NCI-H1930 (cell line): ENCODE data around the gene ATP2C2.
A peak's percentile ranks its signal among the peaks of the same experiment; 100 is the strongest.

Source experiments
- DNase-seq, 2 experiments: peaks; one replicate each; lab custom pipeline; 2025; lab: John Stamatoyannopoulos, UW

ATP2C2 gene

DNA sequence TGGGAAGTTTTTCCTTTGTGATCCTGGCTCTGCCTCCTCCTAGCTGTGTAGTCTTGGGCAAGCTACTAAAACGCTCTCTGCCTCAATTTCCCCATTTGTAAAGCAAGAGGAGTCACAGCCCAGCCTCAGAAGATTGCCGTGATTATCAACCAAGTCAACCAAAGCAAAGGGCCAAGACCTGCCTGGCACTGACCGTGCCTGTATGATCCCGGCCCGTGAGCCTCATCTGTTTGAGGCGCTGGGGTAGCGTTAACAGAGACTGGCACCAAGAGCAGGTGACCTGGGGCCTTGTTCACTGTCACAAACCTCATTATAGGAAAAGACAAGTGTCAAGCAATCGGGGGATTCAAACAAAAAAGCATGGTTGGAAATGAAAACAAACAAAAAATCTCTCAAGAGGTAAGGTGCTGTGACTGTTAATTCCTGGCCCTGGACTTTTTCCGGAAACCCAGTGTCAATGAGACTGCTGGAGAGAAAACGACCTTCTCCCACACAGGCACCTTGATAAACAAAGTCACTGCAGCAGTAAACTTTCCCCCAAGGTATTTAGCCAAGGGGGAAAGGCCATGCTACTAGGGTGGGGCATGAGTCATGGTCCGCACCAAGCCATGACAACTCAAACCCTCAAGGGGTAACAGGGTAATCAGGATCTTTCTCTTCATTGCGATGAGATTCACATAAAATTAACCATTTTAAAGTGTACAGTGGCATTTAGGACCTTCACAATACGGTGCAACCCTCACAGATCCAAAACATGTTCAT lies 130.7 kb downstream of the ATP2C2 start:
- DNase-seq, result no peak

DNA sequence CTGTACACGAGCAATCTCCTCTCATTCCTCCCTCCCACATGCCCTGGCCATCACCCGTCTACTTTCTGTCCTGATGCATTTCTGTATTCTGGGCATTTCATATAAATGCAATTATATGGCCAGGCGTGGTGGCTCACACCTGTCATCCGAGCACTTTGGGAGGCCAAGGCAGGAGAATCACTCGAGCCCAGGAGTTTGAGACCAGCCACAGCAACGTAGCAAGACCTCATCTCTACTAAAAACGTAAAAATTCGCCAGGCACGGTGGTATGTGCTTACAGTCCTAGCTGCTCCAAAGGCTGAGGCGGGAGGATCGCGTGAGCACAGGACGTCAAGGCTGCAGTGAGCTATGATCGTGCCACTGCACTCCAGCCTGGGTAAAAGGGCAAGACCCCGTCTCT lies 131.3 kb downstream of the ATP2C2 start:
- no peak for DNase-seq

DNA sequence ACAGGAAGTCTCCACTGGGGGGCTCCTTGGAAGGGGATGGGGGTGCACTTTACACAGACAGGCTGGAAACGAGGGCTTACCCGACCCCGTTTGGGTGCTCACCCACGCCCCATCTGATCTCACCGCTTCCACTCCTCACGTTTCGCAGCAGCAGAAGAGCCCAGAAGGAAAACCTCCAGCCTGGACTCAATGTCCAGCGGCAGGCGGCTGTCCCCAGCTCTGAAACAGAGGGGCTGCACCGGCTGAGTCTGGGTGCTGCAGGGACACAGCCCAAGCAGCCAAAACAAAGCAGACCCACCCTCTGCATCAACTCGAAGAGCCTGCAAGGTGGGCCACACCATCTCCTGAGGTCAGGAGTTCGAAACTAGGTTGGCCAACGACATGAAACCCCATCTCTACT lies 132.2 kb downstream of the ATP2C2 start:
- DNase-seq, result no peak

DNA sequence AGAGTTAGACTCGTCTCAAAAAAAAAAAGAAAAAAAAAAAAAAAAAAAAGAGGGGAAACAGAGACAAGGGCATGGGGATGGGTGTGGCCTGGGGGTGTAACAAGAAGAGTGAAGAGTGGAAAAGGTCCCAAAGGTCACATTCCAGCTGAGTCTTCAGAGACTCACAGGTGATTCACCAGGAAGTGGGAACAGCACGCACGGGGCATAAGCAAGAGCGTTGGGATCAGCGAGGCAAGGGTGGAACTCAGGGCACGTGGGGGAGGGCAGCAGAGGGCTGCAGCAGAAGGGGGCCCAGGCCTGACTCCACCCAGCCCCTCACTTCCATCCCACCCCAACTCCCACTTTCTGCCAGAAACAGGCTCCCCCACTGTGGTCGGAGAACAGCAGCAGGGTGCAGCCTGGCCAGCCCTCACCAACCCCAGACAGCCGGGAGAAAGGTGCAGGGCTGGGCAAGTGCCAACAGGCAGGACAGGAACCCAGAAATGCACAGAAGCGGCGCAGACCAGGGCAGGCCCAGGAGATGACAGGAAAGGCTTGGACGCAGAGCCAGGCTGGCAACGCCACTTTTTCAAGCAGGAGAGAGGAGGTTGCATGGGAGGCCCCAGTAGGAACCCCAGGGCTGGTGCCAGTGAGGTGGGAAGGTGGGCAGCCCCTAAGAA lies 132.9 kb downstream of the ATP2C2 start:
- no peak for DNase-seq

DNA sequence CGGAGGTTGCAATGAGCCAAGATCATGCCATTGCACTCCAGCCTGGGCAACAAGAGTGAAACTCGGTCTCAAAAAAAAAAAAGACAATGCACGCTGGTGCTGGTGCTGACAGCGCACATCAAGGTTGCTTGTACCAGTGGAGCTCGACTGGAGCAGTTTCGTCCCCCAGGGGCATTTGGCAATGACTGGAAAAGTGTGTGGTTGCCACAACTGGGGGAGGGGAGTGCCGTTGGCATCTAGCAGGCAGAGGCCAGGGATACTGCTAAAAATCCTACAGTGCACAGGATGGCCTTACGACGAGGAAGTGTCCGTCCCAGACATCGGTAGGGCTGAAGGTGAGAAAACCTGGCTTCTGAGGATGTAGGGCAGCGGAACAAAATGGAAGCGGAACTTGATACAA lies 133.7 kb downstream of the ATP2C2 start:
- no peak for DNase-seq

DNA sequence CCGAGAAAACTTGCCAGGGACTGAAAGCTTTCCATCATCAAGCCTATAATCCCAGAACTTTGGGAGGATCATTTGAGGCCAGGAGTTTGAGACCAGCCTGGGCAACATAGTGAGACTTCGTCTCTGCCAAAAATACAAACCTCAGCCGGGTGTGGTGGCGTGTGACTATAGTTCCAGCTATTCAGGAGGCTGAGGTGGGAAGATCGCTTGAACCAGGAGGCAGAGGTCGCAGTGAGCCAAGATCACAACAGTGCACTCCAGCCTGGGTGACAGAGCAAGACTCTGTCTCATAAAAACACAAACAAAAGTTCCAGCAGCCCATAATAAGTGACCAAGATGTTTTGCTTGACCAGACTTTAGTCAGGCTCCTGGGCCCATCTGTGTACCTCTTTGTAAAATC lies 134.2 kb downstream of the ATP2C2 start:
- DNase-seq, result no peak

DNA sequence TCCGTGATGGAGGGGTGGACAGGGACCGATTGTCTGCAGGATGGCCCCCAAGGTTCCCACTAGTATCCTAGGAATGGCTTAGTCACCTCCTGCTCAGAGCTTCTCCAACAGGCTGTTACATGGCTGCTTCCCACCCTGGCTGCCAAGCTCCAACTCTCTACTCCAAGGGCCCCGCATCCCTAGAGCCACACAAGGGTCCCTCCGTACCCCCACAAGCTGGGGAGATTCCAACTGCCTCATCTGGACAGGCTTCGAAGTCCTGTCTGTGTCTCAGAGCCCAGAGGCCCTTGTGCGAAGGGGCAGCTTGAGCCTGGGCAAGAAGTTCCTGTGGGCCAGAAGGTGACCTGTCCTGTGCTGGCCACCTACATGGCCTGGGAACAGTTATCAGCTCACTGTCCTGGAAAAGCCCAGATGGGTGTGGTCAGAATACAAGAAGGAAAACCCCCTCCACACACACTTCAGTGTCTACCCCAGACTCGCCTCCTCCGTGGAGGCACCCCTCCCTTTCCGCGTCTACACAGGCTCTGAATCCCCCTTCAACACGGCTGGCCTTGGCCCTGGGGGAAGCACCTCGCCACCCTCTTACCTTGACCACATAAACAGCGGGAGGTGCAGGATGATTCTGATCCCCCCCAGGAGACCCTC lies 135.5 kb downstream of the ATP2C2 start:
- no peak for DNase-seq

DNA sequence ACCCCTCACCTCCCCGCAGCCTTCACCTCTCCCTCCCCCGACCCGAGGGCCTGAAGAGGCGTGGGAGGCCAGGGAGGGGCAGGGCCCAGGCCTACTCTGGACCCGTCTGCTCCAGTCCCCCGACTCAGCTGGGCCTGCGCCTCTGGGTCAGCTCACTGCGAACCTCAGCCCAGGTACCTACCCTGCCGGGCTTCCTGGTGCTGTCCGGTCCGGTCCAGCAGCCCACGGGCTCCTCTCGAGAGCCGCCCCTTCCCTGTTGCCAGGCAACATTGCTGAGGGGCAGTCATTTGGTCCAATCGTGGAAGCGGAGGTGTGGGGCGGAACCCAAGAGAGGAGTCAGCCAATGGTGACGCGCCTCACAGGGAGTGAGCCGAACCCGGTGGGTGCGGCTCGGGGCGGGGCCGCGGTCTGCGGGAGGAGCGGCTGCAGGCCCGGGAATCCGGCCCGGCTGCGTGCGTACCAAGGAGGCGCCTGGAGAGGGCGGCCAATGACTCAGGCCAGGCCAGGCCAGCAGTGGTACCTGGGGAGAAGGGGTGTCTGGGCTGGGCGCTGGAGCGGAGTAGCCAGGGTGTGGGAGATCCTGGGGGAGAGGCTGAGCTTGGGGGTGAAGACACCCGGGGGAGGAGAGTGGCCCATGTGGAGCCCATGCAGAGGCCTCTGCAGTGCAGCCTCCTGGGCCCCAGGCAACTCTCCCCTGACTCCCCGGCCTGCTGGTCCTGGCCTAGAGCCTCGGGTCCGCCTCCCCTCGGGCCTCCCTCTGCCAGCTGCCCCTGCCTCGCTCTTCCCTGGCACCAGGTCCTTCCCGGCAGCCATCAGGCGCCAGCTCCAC lies 136.3 kb downstream of the ATP2C2 start, which contains the start of gene MEAK7:
TSS of gene MEAK7 (minus strand) at position 240 of the 829 bp plus-strand sequence. CDS start 6,573 bp downstream, outside the sequence.
- DNase-seq, result peak; percentile 89 to 90

DNA sequence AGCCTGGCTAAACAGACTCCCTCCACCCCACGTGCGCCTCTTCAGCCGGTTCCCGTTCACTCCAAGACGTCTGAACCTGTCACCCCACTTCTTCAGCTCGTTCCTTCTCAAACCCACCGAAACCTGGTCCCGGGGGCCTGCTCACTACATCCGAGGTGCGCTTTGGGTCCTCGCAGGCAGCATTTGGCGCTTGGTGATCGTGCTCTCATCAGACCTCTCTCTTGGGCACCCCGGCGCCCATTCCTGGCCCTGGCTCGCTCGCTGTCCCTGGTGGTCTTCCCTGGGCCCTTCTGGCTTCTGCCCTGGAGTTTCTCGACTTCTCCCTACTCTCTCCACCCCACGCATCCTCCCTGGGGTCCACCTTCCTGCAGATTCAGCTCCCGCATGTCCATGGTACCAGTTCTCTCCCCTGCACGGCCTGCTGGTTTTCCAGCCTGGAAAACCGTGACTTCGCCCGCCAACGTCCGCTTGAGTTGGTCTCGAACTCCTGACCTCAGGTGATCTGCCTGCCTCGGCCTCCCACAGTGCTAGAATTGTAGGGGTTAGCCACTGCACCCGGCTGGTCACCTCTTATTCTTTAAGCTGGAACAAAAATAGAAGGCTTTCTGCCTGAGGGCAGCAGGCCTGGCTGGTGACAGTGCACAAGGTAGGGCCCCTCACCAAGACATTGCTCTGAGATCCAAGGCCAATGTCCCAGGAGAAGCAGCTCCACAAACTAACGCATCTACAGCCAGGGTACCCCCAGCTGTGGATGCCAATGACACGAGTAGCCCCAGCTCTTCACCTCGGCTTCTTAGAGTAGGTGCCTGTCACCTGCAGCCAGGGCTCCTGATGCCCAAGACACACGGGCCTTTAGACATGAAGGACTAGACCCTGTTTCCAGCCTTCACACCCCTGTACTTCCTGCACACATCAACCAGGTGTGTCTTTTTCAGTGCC lies 137.2 kb downstream of the ATP2C2 start:
- no peak for DNase-seq

DNA sequence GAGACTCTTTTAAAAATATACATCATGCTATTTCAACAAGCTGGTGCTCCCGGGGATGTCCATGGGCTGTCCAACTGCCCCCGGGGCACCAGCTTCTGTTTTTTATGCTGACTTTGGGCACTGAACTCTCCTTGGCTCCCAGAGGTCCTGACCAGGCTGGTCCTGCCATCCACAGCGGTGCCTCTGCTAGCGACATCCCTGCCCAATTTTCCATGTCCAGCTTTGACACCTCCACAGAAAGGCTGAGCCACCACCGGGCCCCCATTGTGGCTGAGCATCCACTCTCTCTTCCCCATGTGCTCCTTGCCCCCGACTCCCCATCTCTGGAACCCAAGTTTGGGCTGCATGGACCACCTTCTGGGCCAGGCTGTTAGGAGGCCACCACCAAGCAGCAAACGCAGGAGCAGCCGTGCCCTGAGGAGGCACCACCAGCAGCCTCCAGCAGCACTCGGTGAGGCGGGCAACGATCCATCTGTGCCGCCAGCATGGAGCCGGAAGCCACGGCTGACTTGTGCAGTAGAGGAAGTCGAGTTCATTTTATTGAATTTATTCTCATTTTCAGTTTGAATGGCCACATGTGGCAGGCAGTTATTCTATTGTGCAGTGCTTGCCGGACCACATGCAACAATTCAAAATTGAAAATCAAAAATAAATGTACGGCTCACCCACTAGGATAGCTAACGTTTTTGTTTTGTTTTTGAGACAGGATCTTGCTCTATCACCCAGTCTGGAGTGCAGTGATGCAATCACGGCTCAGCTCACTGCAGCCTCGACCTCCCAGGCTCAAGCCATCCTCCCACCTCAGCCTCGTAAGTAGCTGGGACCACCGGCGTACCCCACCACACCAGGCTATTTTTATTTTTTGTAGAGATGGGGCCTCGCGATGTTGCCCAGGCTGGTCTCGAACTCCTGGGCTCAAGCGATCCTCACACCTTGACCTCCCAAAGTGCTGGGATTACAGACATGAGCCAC lies 139.0 kb downstream of the ATP2C2 start:
- DNase-seq, result no peak

DNA sequence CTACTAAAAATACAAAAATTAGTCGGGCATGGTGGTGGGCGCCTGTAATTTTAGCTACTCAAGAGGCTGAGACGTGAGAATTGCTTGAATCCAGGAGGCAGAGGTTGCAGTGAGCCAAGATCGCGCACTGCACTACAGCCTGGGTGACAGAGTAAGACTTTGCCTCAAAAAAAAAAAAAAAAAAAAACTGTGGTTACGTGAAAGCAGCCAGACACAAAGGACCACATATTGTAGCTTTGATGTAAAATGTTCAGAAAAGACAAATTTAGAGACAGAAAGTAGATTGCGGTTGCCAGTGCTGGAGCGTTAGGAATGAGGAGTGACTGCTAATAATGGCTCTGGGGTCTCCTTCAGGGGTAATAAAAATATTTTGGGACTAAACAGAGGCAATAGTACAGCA lies 140.2 kb downstream of the ATP2C2 start:
- no peak for DNase-seq

DNA sequence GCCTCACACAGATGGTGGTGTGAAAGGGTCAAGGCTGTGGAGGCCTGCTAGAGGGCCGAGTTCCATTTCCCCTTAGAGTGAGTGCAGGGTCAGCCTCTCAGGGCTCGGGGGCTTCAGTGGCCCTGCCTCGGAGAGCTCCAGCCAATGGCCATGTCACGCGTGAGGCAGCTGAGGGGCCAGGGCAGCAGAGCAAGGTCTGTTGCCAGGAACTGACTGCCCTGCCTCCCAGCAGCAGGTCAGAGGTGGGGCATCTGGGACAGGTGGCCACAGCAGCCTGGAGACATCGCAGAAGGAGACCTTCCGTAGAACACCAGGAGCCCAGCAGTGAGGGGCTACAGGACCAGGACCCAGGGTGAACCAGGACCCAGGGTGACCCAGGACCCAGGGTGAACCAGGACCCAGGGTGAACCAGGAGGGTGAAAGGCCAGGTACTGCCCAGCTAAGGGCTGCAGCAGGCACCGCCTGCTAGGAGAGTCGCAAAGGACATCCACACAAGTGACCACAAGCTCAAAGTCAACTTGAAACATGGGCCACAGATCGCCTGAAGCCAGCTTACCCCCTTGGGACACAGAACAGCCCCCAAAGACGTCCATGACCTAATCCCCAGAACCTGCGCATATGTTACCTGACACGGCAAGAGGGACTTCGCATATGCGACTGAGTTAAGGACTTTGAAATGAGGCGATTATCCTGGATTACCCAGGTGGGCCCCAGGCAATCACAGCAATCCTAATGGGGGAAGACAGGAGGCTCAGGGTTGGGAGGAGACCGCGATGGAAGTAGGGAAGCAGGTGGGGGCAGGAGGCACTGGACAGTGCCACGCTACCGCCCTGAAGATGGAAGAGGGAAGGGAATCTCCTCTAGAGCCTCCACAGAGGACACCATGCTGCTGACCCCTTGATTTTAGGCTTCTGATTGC lies 141.0 kb downstream of the ATP2C2 start:
- DNase-seq, result no peak

DNA sequence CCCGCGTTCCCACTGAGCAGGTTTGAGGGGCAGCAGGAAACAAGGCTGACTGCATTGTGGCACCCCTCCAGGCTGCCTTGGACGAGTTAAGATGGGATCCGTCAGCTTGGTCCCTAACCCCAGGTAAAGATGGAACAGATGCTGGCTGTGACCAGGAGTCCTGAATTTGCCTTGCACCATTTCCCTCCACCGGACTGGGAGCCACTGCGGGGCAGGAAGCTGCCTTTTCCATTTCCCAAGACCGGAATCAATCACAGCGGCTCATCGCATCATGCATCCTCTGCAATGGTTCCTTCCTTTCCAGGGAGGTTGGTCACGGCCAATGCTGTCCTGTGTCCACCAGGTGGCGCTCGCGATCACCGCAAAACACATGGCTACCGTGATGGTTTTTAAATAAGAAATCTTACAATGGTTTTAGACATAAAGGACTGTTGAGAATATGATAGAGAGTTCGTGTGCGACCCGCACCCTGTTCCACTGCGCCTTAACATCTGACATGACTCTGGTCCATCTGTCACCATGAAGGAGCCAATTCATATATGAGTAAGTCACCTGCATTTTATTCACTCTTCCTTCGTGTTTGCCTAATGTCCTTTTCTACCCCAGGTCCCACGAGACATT lies 143.0 kb downstream of the ATP2C2 start:
- peak; percentile 32 to 40 for DNase-seq

DNA sequence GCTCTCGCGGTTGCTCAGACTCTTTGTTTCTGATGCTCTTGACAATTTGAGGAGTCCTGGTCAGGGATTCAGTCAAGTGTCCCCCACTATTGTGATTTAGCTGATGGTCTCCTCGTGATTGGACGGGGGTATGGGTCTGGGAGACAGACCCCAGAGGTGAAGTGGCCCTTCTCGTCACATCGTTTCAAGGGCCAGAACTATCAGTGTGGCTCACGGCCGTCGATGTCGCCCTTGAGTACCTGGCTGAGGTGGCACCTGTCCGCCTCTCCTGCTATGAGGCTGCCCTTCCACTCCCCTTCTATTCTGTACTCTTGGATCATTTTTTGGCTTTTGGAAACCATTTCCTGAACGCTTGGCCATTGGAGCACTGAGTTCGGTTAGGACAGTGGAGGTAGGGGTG lies 143.5 kb downstream of the ATP2C2 start:
- DNase-seq, result no peak

DNA sequence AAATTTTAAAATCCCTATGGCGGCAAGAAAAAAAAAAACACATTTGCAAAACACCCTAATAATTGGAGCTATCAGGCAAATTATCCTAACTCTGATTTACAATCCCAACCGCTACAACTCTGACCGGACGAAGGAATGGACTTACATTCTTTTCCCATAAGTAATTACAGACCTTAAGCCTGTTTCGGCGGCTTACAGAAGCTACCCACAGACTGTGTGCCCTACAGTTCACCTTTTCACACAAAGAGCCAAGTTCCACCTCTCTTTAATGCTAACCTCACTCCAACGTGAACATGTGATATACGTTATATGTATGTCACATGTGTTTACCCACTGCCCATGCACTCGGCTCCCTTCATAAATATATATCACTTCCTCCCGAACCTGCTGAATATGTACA lies 144.8 kb downstream of the ATP2C2 start:
- DNase-seq, result no peak

DNA sequence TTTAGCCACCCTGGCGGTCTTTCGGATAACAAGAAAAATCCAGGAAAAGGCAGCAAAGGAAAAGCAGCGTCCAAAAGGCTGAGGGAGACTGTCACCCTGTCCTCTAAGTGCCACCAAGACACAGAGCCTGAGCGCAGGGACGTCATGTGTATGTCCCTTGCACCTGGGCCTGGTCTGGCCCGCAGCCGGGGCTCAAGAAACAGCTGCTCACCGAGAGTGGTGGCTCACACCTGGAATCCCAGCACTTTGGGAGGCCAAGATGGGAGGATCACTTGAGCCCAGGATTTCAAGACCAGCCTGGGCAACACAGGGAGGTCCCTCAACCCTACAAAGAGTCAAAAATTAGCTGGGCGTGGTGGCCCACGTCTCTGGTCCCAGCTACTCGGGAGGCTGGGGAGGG lies 145.3 kb downstream of the ATP2C2 start:
- no peak for DNase-seq
